ENCODE data around the gene SLC1A2. TPM values are rescaled to one million over a fixed set of nuclear protein-coding genes. Genes with fewer than 3 reads are reported as not detected.
A peak's percentile ranks its signal among the peaks of the same experiment; 100 is the strongest.

Gene SLC1A2
- total RNA-seq, 1 experiment from 2014 or later, result 0.50 TPM

DNA sequence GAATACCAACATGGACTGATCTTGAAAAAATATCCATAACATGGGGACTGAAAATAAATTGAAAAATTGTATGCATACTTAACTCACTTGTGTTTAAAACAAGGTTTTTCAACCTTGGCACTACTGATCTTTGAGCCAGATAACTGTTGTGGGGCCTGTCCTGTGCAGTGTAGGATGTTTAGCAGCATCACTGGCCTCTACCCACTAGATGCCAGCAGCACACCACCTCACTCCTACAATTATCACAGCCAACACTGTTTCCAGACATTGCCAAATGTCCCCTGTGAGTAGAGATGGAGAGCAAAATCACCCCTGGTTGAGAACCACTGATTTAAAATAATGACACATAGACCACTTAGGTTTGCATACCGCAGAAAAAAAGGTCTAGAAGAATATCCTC lies 45.0 kb upstream of the SLC1A2 start:
- TF ChIP-seq, protein P1, sequence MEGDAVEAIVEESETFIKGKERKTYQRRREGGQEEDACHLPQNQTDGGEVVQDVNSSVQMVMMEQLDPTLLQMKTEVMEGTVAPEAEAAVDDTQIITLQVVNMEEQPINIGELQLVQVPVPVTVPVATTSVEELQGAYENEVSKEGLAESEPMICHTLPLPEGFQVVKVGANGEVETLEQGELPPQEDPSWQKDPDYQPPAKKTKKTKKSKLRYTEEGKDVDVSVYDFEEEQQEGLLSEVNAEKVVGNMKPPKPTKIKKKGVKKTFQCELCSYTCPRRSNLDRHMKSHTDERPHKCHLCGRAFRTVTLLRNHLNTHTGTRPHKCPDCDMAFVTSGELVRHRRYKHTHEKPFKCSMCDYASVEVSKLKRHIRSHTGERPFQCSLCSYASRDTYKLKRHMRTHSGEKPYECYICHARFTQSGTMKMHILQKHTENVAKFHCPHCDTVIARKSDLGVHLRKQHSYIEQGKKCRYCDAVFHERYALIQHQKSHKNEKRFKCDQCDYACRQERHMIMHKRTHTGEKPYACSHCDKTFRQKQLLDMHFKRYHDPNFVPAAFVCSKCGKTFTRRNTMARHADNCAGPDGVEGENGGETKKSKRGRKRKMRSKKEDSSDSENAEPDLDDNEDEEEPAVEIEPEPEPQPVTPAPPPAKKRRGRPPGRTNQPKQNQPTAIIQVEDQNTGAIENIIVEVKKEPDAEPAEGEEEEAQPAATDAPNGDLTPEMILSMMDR (conservative IDR thresholded peaks at IDR 0.05), result peak; percentile 54
- Mint-ChIP-seq H3K27ac (no peak overlapping the region), H3K27me3 (ENCODE audit: low read depth) (peaks cover 2% of the 10 kb centered on the region), H3K4me3 (no peak overlapping the region), H3K4me1 (peaks cover 6 to 12% of the 10 kb centered on the region in 2 experiments), H3K9me3 (no peaks in the 10 kb centered on the region), H3K36me3 (ENCODE audit: insufficient read depth in 1 of 3, low read depth in 3 of 3) (no peaks in the 10 kb centered on the region)
- Histone ChIP-seq H2AFZ (ENCODE audit: low read length) (no peak overlapping the region), H4K91ac (ENCODE audit: insufficient read length, low read depth, low read length) (no peak overlapping the region), H3K14ac (ENCODE audit: insufficient read depth, low read length) (no peak overlapping the region), H3K79me2 (ENCODE audit: insufficient read depth, low read length) (no peaks in the 10 kb centered on the region), H3K4me2 (ENCODE audit: insufficient read depth, insufficient read length, low read length) (no peak overlapping the region), H2BK120ac (ENCODE audit: low read depth, low read length, poor library complexity, severe bottlenecking) (no peak overlapping the region), H3K79me1 (ENCODE audit: insufficient read depth, low read depth, low read length, poor library complexity, severe bottlenecking) (no peaks in the 10 kb centered on the region), H2BK5ac (ENCODE audit: insufficient read length, low read length) (no peak overlapping the region), H3K9ac (ENCODE audit: extremely low read depth, insufficient read length, low read length) (no peak overlapping the region), H3K9me3 (ENCODE audit: control insufficient read depth, low read depth, low read length) (no peaks in the 10 kb centered on the region), H4K20me1 (ENCODE audit: control insufficient read depth, insufficient read depth, insufficient read length) (no peaks in the 10 kb centered on the region), H3K27me3 (ENCODE audit: insufficient read depth, low read length) (no peaks in the 10 kb centered on the region), H3K23ac (ENCODE audit: insufficient read length, low read depth, low read length) (no peak overlapping the region), H2BK20ac (ENCODE audit: low read depth, low read length, poor library complexity, severe bottlenecking) (no peak overlapping the region), H3K23me2 (ENCODE audit: insufficient read length, low read depth, low read length, poor library complexity, severe bottlenecking) (no peaks in the 10 kb centered on the region), H2AK5ac (ENCODE audit: insufficient read length, low read length) (no peak overlapping the region), H3K4ac (ENCODE audit: low read depth, low read length) (no peak overlapping the region), H3T11ph (ENCODE audit: low read length) (no peak overlapping the region), H2BK15ac (ENCODE audit: low read depth, low read length) (no peak overlapping the region), H2BK12ac (ENCODE audit: insufficient read length, low read depth, low read length) (no peak overlapping the region), H3K18ac (ENCODE audit: insufficient read length, low read depth, low read length) (no peak overlapping the region), H3K27ac (ENCODE audit: insufficient read length, low read depth, low read length) (no peak overlapping the region), H4K5ac (ENCODE audit: insufficient read length, low read depth, low read length) (no peak overlapping the region), H3K4me1 (ENCODE audit: insufficient read depth, low read length) (no peaks in the 10 kb centered on the region; the same call in 1 of the 2 replicates), H3K56ac (ENCODE audit: insufficient read length, low read depth, low read length) (no peak overlapping the region), H4K8ac (replicated peaks; ENCODE audit: insufficient read length, low read depth, low read length) (no peak overlapping the region)
- WGBS (ENCODE audit: extremely low coverage, insufficient read length, low lambda C conversion rate), result no CpG with 5 or more reads among the region's 1 CpG
- DNase-seq, result no peak

All from H9 (cell line).